NOMO-1 treated with dmso at 0.1 percent for 144 hours (cell line): ENCODE measurements around the gene CDCA5.
"Not testable (repeated sequence)": the region's sequence is repeated elsewhere in the genome, so short reads cannot be mapped to it uniquely, and the experiment has no call there.

ENCODE experiments used
- DNase-seq: peaks from one replicate; lab custom pipeline; 2025; ENCODE audit not compliant: unreplicated experiment; lab: John Stamatoyannopoulos, UW

Gene CDCA5

DNA sequence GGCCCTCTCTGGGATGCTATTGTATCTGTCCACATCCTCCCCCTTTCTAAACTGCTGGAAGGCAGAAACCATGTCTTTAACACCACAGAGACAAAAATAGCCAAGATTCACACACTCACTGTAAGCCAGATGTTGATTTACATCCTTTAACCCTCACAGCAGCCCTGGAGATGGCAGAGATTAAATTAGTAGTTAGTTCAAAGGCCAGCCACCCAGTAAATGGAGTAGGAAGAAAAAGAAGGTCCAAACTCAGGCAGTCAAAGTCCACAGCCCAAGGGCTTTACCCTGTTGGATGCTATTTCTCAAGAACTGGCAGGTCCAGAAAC, 35.8 kb upstream of the CDCA5 start:
- DNase-seq = no peak

DNA sequence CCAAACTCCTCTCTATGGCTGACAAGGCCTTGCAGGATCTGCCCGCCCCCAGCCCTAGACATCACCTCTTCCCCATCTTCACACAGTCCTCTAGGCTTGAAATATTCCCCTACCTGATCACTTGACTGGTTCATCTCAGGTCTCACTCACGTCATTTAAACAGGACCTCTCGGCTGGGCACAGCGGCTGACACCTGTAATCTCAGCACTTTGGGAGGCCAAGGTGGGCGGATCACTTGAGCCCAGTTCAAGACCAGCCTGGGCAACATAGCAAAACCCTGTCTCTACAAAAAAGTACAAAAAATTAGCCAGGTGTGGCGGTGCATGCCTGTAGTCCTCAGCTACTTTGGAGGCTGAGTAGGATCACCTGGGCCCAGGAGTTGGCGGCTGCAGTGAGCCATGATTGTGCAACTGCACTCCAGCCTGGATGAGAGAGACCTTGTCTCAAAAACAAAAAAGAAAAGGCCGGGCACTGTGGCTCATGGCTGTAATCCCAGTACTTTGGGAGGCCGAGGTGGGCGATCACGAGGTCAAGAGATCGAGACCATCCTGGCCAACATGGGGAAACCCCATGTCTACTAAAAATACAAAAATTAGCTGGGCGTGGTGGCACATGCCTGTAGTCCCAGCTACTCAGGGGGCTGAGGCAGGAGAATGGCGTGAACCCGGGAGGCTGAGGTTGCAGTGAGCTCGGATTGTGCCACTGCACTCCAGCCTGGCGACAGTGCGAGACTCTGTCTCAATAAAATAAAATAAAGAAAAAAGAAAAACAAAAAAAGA, 35.2 kb upstream of the CDCA5 start:
- not testable (repeated sequence) for DNase-seq

DNA sequence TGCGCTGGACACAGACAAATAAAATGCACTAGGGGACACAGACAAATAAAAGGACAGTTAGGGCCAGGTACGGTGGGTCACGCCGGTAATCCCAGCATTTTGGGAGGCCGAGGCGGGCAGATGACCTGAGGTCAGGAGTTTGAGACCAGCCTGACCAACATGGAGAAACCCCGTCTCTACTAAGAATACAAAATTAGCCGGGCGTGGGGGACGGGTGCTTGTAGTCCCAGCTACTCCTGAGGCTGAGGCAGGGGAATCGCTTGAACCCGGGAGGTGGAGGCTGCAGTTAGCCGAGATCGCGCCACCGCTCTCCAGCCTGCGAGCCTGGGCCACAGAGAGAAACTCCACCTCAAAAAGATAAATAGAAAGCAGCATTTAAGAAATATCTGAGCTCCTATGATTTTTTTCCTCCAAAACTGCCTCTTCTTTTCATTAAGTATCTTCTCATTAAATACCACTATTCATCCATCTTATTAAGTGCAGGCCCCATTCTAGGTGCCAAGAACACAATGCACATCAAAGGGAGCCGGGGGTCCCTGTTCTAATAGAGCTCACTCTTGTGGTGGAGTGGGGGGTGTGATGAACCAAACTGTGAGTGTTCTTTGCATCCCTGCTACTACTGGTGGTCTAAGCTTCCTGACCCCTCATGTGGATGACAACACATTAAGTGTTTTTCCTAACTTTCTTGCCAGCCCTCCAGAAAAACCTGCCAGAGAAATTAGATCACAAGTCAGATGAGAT, 34.4 kb upstream of the CDCA5 start:
- no peak for DNase-seq

DNA sequence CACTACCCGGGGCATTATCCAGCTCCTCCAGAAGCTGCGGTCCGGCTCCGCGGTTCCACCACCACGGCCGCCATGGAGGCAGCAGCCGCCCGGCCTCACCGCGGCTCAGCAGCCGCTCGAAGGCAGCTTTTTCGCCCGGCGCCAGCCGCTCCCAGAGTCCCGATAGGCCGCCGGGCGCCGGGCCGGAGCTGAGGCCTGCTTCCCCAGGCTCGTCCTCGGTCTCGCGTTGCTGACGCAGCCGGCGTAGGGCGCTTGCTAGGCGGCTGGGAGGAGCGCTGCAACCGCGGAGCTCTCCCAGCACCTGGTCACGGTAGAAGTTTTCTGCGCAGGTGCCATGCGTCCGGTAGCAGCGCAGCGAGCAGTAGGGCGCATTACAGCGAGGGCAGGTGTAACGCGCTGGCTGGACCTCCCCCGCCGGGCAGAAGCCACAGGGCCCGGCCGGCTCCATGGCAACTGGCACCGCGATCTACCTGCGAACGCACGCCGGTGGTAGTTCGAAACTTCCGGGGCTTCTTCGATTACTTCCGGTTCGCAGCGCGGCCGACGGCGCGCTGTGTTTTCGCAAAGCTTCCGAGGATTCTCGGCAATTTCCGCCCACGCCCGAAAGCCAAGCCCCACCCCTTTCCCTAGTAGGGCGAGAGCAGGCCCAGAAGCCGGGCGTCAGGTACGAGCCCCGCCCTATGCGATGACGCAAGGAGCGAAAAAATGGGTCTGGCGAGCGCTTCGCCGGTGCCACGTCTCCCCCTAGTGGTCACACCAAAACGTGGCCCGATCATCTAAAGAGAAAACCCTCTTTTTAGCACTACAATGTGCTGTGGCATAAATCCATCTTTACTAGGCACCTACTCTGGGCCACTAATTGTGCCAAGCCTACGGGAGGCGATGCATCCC, 33.6 kb upstream of the CDCA5 start, which contains the start of gene ZNHIT2:
ZNHIT2 (minus strand) TSS at position 496 of the 891 bp plus-strand sequence; CDS start at position 448, 48 bp downstream.
- DNase-seq = peak; percentile 97

DNA sequence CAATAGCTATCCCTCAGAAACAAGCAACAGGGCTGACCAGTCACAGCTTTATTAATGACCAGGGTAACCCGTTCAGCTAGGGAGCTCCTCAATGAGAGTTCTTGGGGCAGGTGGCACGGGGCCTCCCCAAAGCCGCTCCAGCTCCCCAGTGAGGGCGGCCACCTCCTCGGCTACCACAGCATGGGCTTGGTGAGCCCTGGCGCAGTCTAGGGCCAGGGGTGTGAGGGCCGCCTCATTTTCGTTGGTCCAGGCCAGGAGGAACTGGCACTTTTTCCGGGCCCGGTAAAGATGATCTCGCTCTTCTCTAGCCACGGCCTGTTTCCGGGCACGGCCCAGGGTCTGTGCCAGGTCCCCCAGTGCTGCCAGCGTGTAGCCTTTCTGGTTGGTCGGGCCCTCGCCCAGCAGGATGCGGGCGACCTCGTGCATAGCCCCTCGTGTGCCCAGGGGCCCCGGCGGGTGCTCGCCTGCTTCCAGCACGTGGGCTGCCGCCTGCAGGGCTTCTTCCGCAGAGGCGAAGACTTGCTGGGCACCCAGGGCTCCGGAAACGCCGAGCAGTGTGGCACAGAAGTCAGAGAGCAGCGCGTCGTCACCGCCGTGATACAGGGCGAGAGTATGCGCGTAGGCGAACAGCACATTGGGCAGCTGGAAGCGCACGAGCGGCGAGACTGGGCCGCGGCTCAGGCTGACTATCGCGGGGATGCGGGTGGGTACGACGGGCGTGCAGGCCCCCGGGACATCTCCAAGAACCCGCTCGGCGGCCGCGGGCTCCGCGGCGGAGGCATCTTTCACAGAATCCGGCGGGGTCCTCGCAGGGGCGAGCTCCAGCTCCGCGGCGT, 32.7 kb upstream of the CDCA5 start:
- no peak for DNase-seq

DNA sequence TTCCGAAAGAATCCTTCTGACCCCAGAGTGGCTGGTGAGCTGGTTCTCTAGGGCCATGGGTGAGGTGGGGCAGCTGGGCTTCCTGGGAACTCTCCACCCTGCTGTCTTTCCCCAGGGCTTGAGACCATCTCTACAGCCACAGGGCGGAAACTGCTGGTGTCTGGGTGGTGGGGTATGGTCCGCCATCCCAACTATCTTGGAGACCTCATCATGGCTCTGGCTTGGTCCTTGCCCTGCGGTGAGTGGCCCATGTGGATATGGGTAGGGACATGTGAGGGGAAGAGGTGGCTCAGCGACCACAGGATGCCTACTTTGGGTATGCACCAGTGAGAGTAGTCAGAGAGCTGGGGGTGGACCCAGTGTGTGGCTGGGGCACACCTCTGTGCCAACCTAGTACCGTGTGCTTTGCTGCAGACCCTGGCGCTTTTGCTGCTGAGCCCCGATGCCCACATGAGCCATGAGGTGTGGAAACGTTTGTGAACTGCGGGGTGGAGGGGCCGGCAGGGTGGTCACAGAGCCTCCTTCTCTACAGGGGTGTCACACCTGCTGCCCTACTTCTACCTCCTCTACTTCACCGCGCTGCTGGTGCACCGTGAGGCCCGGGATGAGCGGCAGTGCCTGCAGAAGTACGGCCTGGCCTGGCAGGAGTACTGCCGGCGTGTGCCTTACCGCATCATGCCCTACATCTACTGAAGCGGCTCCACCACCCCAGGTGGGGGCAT, 31.7 kb upstream of the CDCA5 start:
- no peak for DNase-seq

DNA sequence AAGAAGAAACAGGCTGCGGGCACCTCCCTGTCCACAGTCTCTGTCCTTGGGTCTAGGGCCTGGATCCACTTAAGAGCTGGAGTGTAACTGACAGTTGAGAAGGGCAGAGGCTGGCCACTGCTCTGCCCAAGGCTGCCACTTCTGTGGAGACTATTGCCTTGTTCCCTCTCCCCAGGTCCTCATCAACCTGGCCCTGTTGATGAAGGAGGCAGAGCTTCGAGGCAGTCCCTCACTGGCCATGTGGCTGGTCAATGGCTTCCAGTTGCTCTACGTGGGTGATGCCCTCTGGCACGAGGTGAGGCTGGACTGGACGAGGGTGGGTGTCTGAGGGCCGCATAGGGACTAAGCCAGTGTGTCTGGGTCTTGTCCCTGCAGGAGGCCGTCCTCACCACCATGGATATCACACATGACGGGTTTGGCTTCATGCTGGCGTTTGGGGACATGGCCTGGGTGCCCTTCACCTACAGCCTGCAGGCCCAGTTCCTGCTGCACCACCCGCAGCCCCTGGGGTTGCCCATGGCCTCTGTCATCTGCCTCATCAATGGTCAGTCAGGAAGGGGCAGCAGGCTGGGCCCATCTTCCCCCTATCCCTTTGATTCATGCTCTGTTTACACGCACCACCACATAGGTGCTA, 30.8 kb upstream of the CDCA5 start:
- no peak for DNase-seq

DNA sequence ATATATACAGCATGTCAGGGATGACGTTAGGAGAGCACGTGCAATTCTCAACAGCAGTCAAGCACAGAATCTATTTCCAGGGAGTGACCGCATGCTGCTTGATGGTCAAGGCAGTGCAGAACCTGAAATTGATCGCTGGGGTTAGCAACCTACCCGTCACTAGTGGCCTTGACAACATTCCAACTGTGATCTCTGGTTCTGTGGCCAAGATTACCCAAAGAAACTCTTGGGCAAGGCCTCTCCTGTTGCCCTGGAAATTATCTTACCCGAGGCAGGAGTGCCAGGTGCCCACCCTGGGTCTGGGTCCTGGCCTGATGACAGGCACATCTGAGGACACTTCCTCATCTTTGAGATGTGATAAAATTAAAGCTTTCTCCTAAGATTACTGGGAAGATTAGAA, 30.0 kb upstream of the CDCA5 start:
- no peak for DNase-seq

DNA sequence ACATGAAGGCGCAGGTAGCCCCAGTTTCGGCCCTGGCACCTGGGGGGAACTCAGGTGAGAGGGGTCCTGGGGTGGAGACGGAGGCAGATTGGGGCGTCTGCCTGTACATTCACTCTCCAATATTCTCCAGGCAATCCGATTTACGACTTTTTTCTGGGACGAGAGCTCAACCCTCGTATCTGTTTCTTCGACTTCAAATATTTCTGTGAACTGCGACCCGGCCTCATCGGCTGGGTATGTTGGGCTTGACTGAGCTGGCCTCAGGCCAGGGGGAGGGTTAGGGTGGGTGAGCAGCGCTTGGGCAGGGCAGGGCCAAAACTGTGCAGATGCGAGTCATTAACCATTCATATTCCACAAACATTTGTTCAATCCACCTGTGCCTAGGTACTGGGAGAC, 29.5 kb upstream of the CDCA5 start:
- no peak for DNase-seq

DNA sequence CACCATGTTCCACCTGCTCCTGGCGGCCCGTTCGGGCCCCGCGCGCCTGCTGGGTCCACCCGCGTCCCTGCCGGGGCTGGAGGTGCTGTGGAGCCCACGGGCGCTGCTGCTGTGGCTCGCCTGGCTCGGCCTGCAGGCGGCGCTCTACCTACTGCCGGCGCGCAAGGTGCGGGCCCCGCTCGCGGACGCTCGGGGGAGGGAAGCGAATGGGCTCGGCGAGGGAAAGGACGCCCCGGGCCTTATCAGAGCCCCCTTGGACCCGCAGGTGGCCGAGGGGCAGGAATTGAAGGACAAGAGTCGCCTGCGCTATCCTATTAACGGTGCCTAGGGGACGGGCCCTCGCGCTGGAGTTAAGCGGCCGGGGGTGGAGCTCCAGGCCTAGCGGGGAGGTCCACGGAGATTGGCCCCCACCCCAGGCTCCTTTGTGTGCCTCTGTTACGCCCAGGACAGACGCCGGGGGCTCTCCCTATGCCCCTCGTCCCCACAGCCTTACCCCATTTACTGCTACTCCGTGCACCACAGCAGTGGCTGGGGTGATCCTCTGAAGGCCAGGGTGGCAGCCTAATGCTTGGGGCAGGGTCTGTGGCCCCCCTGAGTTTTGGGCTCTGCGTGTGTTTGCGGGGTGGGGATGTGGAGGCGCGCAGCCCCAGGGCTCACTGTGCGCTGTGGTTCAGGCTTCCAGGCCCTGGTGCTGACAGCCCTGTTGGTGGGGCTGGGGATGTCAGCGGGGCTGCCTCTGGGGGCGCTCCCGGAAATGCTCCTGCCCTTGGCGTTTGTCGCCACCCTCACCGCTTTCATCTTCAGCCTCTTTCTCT, 28.9 kb upstream of the CDCA5 start:
- DNase-seq = peak; percentile 26

DNA sequence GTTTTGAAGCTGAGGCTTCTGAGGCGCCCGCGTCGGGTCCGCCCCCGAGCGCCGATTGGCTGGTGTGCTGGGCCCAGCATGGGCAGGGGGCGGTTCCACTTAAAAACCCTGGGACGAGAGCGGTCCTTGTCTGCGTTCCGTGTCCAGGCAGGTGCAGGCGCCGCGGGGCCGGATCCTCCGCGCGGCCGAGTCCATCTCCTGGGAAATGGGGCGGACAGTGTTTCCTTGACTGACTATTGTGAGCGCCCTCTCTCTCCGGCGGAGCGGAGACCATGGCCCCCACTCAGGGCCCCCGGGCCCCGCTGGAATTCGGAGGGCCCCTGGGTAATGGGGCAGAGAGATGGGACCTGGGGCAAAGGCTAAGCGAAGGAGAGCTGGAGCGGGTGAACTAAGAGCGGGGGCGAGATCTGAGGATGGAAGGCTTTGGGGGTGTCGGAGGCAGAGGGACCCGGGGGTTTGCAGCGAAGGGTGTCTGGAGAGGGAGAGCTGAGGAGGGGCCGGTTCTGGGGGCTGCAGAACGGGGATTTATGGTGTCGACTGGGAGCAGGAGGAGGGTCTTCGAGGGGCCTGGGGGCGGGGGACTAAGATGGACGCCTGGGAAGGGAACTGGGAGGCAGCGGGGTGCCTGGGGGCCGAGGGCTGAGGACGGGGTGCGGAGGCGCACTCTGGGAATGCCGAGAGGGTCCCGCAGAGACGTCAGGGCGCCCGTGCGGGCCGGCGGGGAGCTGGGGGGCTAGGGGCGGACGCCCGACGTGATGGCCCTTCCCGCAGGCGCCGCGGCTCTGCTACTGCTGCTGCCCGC, 28.1 kb upstream of the CDCA5 start, which contains the start of gene TM7SF2:
TM7SF2 (plus strand) TSS at position 129 of the 802 bp plus-strand sequence; CDS start at position 273, 144 bp downstream.
- peak; percentile 78 for DNase-seq

DNA sequence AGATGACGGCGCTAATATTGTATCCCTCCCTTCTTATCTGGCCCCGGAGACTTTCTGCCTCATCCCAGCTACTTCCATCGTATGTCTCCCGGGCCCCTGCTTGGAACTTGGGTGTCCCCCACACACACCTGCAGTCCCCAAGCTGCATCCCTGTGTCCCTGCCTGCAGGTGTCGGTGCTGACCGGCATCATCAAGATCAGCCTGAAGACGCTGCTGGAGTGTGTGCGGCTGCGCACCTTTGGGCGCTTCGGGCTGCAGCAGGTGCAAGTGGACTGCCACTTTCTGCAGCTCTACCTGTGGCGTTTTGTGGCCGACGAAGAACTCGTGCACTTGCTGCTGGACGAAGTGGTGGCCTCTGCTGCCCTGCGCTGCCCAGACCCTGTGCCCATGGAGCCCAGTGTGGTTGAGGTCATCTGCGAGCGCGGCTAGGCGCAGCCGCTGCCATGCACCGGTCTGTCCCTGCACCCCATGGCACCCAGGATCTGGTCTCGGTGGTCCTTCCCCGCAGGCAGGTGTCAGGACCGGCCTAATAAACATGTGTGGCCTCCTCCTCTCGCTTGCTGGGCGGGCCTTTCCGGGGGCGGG, 27.4 kb upstream of the CDCA5 start:
- DNase-seq = no peak

DNA sequence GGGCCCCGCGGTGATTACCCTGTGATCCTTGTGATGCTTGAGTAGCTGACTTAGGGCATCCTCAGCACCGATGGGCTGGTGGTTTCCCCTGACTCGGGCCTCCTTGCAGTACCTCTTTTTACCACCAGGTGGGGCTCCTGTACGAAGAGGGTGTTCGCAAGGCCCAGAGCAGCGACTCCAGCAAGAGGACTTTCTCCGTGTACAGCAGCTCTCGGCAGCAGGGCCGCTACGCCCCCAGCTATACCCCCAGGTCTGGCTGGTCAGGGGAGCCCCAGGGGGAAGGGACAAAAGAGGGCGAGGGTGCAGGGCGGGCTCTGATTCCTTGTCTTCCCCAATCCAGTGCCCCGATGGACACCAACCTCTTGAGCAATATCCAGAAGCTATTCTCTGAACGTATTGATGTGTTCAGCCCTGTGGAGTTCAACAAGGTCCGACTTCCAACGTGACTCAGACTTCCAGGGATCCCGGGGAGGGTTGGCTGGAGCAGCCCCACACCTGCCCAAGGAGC, 26.6 kb upstream of the CDCA5 start:
- DNase-seq = peak; percentile 74

DNA sequence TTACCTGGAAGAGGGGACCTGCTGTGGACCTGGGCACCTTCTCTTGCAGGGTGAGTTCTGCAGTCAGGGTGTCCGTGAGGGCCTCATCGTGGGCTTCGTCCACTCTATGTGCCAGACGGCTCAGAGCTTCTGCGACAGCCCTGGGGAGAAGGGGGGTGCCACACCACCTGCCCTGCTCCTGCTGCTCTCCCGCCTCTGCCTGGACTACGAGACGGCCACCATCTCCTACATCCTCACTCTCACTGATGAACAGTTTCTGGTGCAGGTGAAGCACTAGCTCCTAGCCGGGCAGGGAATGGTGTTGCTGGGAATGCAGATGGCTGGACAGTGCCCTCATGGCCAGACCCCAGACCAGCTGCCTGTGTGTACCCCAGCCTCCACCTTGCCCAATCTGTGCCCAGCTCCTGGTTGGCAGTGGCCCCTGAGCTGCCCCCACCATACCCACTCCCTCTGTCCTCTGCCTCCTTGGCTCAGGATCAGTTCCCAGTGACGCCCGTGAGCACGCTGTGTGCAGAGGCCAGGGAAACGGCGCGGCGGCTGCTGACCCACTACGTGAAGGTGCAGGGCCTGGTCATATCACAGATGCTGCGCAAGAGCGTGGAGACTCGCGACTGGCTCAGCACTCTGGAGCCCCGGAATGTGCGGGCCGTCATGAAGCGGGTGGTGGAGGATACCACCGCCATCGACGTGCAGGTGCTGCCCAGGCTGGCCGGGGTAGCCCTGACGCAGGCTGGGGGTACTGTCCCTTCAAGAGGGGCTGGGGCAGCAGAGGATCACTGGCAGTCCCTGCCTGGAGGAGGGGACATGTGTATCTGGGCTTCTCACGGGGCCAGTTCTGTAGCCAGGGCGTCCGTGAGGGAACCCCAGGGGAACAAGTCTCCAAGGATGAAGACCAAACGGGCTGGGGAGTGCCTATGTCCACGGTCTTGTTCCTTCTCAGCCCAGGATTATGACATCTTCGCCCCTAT, 25.7 kb upstream of the CDCA5 start:
- no peak for DNase-seq

DNA sequence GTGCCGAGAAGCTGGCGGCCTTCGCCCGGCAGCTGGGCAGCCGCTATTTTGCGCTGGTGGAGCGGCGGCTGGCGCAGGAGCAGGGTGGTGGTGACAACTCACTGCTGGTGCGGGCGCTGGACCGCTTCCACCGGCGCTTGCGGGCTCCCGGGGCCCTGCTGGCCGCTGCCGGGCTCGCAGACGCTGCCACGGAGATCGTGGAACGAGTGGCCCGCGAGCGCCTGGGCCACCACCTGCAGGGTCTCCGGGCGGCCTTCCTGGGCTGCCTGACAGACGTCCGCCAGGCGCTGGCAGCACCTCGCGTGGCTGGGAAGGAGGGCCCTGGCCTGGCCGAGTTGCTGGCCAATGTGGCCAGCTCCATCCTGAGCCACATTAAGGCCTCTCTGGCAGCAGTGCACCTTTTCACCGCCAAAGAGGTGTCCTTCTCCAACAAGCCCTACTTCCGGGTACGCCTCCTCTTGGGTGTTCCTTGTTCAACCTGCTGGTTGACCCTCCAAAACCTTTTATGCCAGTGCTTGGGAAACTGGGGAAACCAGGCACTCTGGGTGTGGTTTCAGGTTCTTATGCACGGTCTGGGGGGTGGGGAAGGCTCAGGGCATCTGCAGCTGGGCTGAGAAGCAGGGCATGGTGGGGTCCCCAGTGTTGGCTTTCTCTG, 24.8 kb upstream of the CDCA5 start:
- no peak for DNase-seq
